Natural killer cell (primary cell): Measurements from ENCODE around the gene MAGOH. TPM values are rescaled to one million over a fixed set of nuclear protein-coding genes. Genes with fewer than 3 reads are reported as not detected.

Source experiments
- ATAC-seq, 3 donors: fragments of 150-1000 bp in 2 of 3; fragments of 200-7000 bp in 1 of 3; cut with Tn5 transposase; 1 replicate in 1 of 3; 2 replicates in 2 of 3; pipeline ENCODE4 v1.10.0; 2021; ENCODE audit warnings: mild to moderate bottlenecking in 2 of 3, moderate library complexity in 2 of 3
- DNase-seq, 2 donors: peaks; one replicate each; pipeline versions ENCODE4 v3.0.0 to v3.0.0-alpha.2; 2013 to 2021; ENCODE audit warnings: mixed read lengths in 1 of 2
- H3K27ac ChIP-seq: one replicate; pipeline ENCODE4 v1.5.1; 2013; ENCODE audit warnings: mild to moderate bottlenecking, low read length
- H3K27me3 ChIP-seq: one replicate; pipeline ENCODE4 v1.6.1; 2013; ENCODE audit warnings: low read length; ENCODE audit not compliant: control insufficient read depth, insufficient read depth
- H3K36me3 ChIP-seq: one replicate; pipeline ENCODE4 v1.6.1; 2013; ENCODE audit warnings: low read length; ENCODE audit not compliant: control insufficient read depth, insufficient read depth
- H3K4me1 ChIP-seq: one replicate; pipeline ENCODE4 v1.6.1; 2013; ENCODE audit warnings: low read length; ENCODE audit not compliant: control insufficient read depth, insufficient read depth
- H3K4me3 ChIP-seq: one replicate; pipeline ENCODE4 v1.5.1; 2013; ENCODE audit warnings: low read length
- H3K9me3 ChIP-seq: one replicate; pipeline ENCODE4 v1.6.1; 2013; ENCODE audit warnings: low read length; ENCODE audit not compliant: control insufficient read depth, insufficient read depth
- H3K27ac Mint-ChIP-seq, 2 donors: one replicate each; pipeline ENCODE4 v1.8.0; 2022; ENCODE audit warnings: mild to moderate bottlenecking in 2 of 2, mixed read lengths in 2 of 2, moderate library complexity in 1 of 2
- H3K27me3 Mint-ChIP-seq, 2 donors: one replicate each; pipeline ENCODE4 v1.8.0; 2022; ENCODE audit warnings: low read depth in 2 of 2, mixed read lengths in 2 of 2
- H3K36me3 Mint-ChIP-seq: one replicate; pipeline ENCODE4 v1.8.0; 2022; ENCODE audit warnings: mixed read lengths
- H3K4me1 Mint-ChIP-seq, 2 donors: one replicate each; pipeline ENCODE4 v1.8.0; 2022; ENCODE audit warnings: mixed read lengths in 2 of 2
- H3K4me3 Mint-ChIP-seq: one replicate; pipeline ENCODE4 v1.8.0; 2022; ENCODE audit warnings: mild to moderate bottlenecking, moderate library complexity, mixed read lengths
- H3K9me3 Mint-ChIP-seq, 2 donors: one replicate each; pipeline ENCODE4 v1.8.0; 2022; ENCODE audit warnings: mixed read lengths in 2 of 2
- WGBS: methylation state at CpG from one replicate; pipeline ENCODE4 v1.1.7; 2013; ENCODE audit warnings: missing lambda C conversion rate; ENCODE audit not compliant: insufficient coverage; 5-methylcytosine and 5-hydroxymethylcytosine counted together
- intact Hi-C: fragments of 100-400 bp; cut with micrococcal nuclease; formaldehyde crosslinking; loops from one replicate; pipeline ENCODE4 v1.14.2; 2022
- total RNA-seq, 4 donors: library from RNA; stranded (reverse); fragments of 120-200 nt in 1 of 4; gene quantifications; one replicate each; pipeline versions ENCODE4 v1.2.3 to v1.2.4, GENCODE V29; 2013 to 2022
- TF ChIP-seq, protein P1 (sequence below): fragments of 200-600 bp; IDR thresholded peaks from one replicate; pipeline ENCODE4 v1.8.0; 2022; ENCODE audit warnings: antibody characterized with exemption

Gene MAGOH
- total RNA-seq, 3 donors from 2014 or later (not counting 1 experiment from before 2014, with no cell fraction given) = 48.6 to 70.4 (median 69.2) TPM

DNA sequence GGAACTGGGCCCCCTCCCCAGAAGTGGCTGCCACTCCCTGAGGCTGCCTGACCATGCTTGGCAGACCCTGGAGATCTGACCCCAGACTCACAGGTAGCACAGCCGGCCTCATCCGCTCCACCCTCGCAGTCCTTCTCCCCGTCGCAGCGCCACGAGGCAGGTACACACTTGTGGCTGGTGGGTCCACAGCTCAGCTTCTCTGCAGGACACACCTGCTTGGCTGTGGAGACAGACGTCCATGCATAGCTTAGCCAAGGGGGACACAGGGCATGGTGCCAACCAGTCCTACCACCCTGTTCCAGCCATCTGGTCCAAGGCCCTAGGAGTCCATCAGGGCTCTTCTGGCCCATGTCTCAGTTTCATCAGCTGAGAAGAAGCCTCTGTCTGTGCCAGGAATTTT lies 42.2 kb upstream of the MAGOH start:
- Histone ChIP-seq H3K36me3 (peaks cover 2% of the 10 kb centered on the region), H3K27ac (no peak overlapping the region), H3K4me3 (no peak overlapping the region), H3K4me1 (peaks cover under 1% of the 10 kb centered on the region), H3K9me3 (no peaks in the 10 kb centered on the region), H3K27me3 (no peaks in the 10 kb centered on the region)
- DNase-seq (no peak), ATAC-seq (no peak)
- WGBS = 95% methylated on average over 8 of the region's 8 CpGs
- Mint-ChIP-seq H3K27me3 (no peaks in the 10 kb centered on the region), H3K4me3 (no peak overlapping the region), H3K36me3 (no peaks in the 10 kb centered on the region), H3K9me3 (no peaks in the 10 kb centered on the region), H3K4me1 (peaks cover 5 to 6% of the 10 kb centered on the region in 2 donors), H3K27ac (peak overlapping the region in 1 of 2 donors; percentile 65)
- intact Hi-C loops = no loop called here
- TF ChIP-seq, protein P1, sequence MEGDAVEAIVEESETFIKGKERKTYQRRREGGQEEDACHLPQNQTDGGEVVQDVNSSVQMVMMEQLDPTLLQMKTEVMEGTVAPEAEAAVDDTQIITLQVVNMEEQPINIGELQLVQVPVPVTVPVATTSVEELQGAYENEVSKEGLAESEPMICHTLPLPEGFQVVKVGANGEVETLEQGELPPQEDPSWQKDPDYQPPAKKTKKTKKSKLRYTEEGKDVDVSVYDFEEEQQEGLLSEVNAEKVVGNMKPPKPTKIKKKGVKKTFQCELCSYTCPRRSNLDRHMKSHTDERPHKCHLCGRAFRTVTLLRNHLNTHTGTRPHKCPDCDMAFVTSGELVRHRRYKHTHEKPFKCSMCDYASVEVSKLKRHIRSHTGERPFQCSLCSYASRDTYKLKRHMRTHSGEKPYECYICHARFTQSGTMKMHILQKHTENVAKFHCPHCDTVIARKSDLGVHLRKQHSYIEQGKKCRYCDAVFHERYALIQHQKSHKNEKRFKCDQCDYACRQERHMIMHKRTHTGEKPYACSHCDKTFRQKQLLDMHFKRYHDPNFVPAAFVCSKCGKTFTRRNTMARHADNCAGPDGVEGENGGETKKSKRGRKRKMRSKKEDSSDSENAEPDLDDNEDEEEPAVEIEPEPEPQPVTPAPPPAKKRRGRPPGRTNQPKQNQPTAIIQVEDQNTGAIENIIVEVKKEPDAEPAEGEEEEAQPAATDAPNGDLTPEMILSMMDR = no peak

DNA sequence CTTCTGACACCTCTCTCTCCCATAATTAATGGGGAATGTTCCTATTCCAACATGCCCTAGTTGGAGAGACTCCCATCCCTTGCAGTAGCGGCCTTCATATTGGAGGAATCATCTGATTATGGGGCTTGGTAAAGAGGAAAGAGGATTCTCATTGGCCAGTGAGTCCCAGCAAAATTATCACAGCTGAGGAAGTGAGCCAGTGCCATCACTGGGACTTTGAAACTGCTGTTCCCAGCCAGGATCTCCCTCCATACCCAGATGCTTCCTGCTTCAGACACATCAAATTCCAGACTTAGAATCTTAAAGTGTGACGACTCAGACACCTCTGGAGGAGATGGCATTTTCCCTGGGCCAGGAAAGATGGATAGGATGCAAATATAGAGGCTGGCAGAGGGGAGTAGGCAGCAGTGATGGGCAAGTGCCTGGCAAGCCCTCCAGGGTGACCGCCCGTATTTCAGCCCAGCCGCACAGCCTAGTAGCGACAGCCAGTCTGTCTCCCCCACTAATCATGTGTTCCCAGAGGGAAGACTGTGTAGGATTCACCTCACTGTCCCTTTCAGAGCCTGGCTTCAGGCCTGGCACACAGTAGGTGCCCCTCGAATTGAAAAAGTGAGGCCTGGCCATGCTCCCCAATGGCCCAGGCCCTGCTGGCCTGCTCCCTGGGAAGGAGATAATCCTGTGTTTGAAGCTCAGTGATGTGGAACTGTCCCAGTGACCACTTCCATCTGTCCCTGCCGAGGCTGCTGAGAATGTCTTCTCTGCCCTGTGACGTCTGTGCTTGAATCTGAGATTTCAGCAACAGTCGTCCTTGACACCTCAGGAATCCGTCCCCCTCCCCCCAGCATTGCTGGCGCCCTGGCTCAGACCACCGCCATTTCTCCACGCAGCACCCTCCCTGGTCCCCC lies 41.2 kb upstream of the MAGOH start:
- intact Hi-C loops = loop anchor here (2.0 to 5.0 kb wide), 2 partner anchors 193 to 475 kb away; no protein-coding TSS in a partner anchor
- H3K4me3 Mint-ChIP-seq = no peak overlapping the region
- H3K27me3 ChIP-seq = no peaks in the 10 kb centered on the region
- H3K36me3 ChIP-seq = peaks cover 4% of the 10 kb centered on the region
- no peaks in the 10 kb centered on the region for H3K9me3 Mint-ChIP-seq
- no peaks in the 10 kb centered on the region for H3K4me1 ChIP-seq
- no peaks in the 10 kb centered on the region for H3K9me3 ChIP-seq
- peaks cover 5 to 6% of the 10 kb centered on the region in 2 donors for H3K4me1 Mint-ChIP-seq
- H3K36me3 Mint-ChIP-seq = no peaks in the 10 kb centered on the region
- 89% methylated on average over 14 of the region's 14 CpGs for WGBS
- H3K27ac Mint-ChIP-seq = no peak overlapping the region
- no peak overlapping the region for H3K27ac ChIP-seq
- TF ChIP-seq, protein P1 = no peak
- H3K27me3 Mint-ChIP-seq = no peaks in the 10 kb centered on the region
- ATAC-seq = no peak
- no peak for DNase-seq
- H3K4me3 ChIP-seq = no peak overlapping the region

DNA sequence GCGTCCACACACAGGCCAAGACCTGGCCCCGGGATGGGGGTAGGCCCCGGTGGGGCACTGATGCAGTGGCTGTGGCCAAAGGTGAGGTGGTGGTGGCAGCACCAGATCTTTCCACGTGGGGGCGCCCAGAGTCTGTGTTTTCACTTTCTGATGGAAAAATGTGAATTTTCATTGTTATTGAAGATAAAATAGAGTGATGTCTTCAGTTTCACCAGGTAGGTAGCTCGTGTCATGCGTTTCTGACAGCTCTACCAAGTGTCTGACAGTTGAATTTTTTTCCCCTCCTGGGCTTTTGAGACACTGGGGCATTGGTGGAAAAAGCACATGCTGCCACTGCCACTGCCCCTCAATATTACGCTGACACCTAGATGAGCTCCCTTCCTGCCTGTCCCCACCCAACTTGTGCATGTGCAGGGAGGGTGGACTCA lies 40.0 kb upstream of the MAGOH start:
- 24% methylated on average over 7 of the region's 8 CpGs for WGBS
- Mint-ChIP-seq H3K36me3 (no peaks in the 10 kb centered on the region), H3K27ac (peak overlapping the region in 1 of 2 donors; percentile 35), H3K27me3 (no peaks in the 10 kb centered on the region), H3K9me3 (no peaks in the 10 kb centered on the region), H3K4me3 (no peak overlapping the region), H3K4me1 (peaks cover 5 to 6% of the 10 kb centered on the region in 2 donors)
- H3K27me3 ChIP-seq = no peaks in the 10 kb centered on the region
- H3K9me3 ChIP-seq = no peaks in the 10 kb centered on the region
- TF ChIP-seq, protein P1 = peak; percentile 96
- intact Hi-C loops = loop anchor here (1.0 to 5.0 kb wide), 3 partner anchors 115 to 476 kb away; no protein-coding TSS in a partner anchor
- H3K27ac ChIP-seq = no peak overlapping the region
- no peaks in the 10 kb centered on the region for H3K4me1 ChIP-seq
- H3K36me3 ChIP-seq = peaks cover 6% of the 10 kb centered on the region
- DNase-seq (peak; percentile 68 to 75), ATAC-seq (peak; percentile 69 to 89 (median 82))
- H3K4me3 ChIP-seq = no peak overlapping the region
